ENCODE data around the gene LGMN. TPM values are rescaled to one million over a fixed set of nuclear protein-coding genes. Genes with fewer than 3 reads are reported as not detected.

LGMN gene
- total RNA-seq, 1 donor from 2014 or later = 37.0 TPM

- H3K4me1 Mint-ChIP-seq = peaks cover 11% of the 10 kb centered on the region
- no peak overlapping the region for H3K4me3 Mint-ChIP-seq
- no peaks in the 10 kb centered on the region for H3K9me3 Mint-ChIP-seq
- no peak for DNase-seq (ENCODE audit: low read depth, low spot score)
- no peaks in the 10 kb centered on the region for H3K36me3 Mint-ChIP-seq (ENCODE audit: low read depth)
- H3K27ac Mint-ChIP-seq (ENCODE audit: unreplicated experiment) = peak overlapping the region; percentile 58
- no peak for TF ChIP-seq CTCF (conservative IDR thresholded peaks at IDR 0.05)
- no peaks in the 10 kb centered on the region for H3K27me3 Mint-ChIP-seq (ENCODE audit: low read depth)
These were observed 72.5 kb downstream of the LGMN start for GRCh38 chr14:92675976-92676375.

- DNase-seq (ENCODE audit: low read depth, low spot score) = no peak
- Mint-ChIP-seq H3K36me3 (ENCODE audit: low read depth) (no peaks in the 10 kb centered on the region), H3K4me1 (peaks cover 11% of the 10 kb centered on the region), H3K27me3 (ENCODE audit: low read depth) (no peaks in the 10 kb centered on the region), H3K4me3 (no peak overlapping the region), H3K27ac (ENCODE audit: unreplicated experiment) (no peak overlapping the region), H3K9me3 (no peaks in the 10 kb centered on the region)
- no peak for TF ChIP-seq CTCF (conservative IDR thresholded peaks at IDR 0.05)
These were observed 73.0 kb downstream of the LGMN start for GRCh38 chr14:92675421-92675820.

- Mint-ChIP-seq H3K36me3 (ENCODE audit: low read depth) (no peaks in the 10 kb centered on the region), H3K27ac (ENCODE audit: unreplicated experiment) (no peak overlapping the region), H3K4me3 (no peak overlapping the region), H3K27me3 (ENCODE audit: low read depth) (no peaks in the 10 kb centered on the region), H3K9me3 (no peaks in the 10 kb centered on the region), H3K4me1 (peaks cover 11% of the 10 kb centered on the region)
- DNase-seq (ENCODE audit: low read depth, low spot score) = no peak
- no peak for TF ChIP-seq CTCF (conservative IDR thresholded peaks at IDR 0.05)
These were observed 74.8 kb downstream of the LGMN start for GRCh38 chr14:92673601-92674150.

- no peak for DNase-seq (ENCODE audit: low read depth, low spot score)
- Mint-ChIP-seq H3K9me3 (no peaks in the 10 kb centered on the region), H3K27me3 (ENCODE audit: low read depth) (no peaks in the 10 kb centered on the region), H3K4me3 (no peak overlapping the region), H3K4me1 (no peaks in the 10 kb centered on the region), H3K36me3 (ENCODE audit: low read depth) (no peaks in the 10 kb centered on the region), H3K27ac (ENCODE audit: unreplicated experiment) (no peak overlapping the region)
- TF ChIP-seq CTCF (conservative IDR thresholded peaks at IDR 0.05) = no peak
These were observed 77.6 kb downstream of the LGMN start for GRCh38 chr14:92670643-92671366.

- Mint-ChIP-seq H3K4me3 (no peak overlapping the region), H3K27ac (ENCODE audit: unreplicated experiment) (no peak overlapping the region), H3K9me3 (no peaks in the 10 kb centered on the region), H3K36me3 (ENCODE audit: low read depth) (no peaks in the 10 kb centered on the region), H3K4me1 (no peaks in the 10 kb centered on the region), H3K27me3 (ENCODE audit: low read depth) (no peaks in the 10 kb centered on the region)
- no peak for TF ChIP-seq CTCF (conservative IDR thresholded peaks at IDR 0.05)
- no peak for DNase-seq (ENCODE audit: low read depth, low spot score)
These were observed 78.3 kb downstream of the LGMN start for GRCh38 chr14:92670160-92670559.

Data from neural crest cell (in vitro differentiated cells).